ENCODE data around the gene MRTFB. TPM values are rescaled to one million over a fixed set of nuclear protein-coding genes. Genes with fewer than 3 reads are reported as not detected.

MRTFB gene
- total and polyA plus RNA-seq, 2 donors (not counting 1 experiment from before 2014, with no cell fraction given): 8.8 to 9.8 TPM

DNA sequence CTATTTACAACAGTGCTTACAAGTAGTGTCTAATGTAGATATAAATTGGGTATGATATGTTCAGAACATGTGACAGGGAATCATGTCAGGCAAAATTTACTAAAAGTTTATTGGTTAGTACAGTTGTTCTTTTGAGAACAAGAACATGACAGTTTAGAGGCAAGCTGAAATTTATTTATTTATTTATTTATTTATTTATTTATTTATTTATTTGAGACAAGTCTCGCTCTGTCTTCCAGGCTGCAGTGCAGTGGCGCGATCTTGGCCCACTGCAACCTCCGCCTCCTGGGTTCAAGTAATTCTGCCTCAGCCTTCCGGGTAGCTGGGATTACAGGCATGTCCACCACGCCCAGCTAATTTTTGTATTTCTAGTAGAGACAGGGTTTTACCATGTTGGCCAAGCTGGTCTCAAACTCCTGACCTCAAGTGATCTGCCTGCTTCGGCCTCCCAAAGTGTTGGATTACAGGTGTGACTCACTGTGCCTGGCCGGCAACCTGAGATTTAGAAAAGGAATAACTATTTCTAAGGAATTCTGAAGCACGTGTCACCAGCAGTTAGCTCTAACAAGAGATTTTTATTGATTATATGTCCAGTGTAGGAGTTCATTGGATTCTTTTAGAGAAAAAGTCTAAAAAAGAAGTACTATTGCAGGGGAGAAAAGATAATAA is 24.9 kb downstream of the MRTFB start:
- Histone ChIP-seq H3K79me2 (ENCODE audit: control insufficient read depth, insufficient read depth, low read length) (no peaks in the 10 kb centered on the region), H3K9me3 (ENCODE audit: control insufficient read depth, insufficient read depth, low read depth, low read length) (no peaks in the 10 kb centered on the region), H4K20me1 (ENCODE audit: control insufficient read depth, extremely low read depth, insufficient read depth, low read length) (no peaks in the 10 kb centered on the region)

GRCh38 chr16:14097182-14097959 is 26.3 kb downstream of the MRTFB start:
- no peak for DNase-seq (ENCODE audit: low read depth in 2 of 2)
- H3K9ac ChIP-seq (ENCODE audit: insufficient read depth, low read length): no peak overlapping the region
- TF ChIP-seq EZH2 (IDR thresholded peaks at IDR 0.05; ENCODE audit: low read length, missing control alignments): no peak
- TF ChIP-seq, protein P1, sequence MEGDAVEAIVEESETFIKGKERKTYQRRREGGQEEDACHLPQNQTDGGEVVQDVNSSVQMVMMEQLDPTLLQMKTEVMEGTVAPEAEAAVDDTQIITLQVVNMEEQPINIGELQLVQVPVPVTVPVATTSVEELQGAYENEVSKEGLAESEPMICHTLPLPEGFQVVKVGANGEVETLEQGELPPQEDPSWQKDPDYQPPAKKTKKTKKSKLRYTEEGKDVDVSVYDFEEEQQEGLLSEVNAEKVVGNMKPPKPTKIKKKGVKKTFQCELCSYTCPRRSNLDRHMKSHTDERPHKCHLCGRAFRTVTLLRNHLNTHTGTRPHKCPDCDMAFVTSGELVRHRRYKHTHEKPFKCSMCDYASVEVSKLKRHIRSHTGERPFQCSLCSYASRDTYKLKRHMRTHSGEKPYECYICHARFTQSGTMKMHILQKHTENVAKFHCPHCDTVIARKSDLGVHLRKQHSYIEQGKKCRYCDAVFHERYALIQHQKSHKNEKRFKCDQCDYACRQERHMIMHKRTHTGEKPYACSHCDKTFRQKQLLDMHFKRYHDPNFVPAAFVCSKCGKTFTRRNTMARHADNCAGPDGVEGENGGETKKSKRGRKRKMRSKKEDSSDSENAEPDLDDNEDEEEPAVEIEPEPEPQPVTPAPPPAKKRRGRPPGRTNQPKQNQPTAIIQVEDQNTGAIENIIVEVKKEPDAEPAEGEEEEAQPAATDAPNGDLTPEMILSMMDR (conservative IDR thresholded peaks at IDR 0.05 in 1 of 2, IDR thresholded peaks at IDR 0.05 in 1 of 2; ENCODE audit: low read depth in 1 of 2, low read length in 2 of 2): no peak
- H3K4me2 ChIP-seq (ENCODE audit: extremely low read depth, insufficient read depth, low read length): no peak overlapping the region
- no peak overlapping the region for H3K4me3 ChIP-seq (replicated peaks in 1 of 4; ENCODE audit: control extremely low read depth in 1 of 4, insufficient read depth in 1 of 4, low read depth in 3 of 4, low read length in 4 of 4)
- H2AFZ ChIP-seq (ENCODE audit: low read length): no peak overlapping the region
- H4K20me1 ChIP-seq (ENCODE audit: control insufficient read depth, extremely low read depth, insufficient read depth, low read length): no peaks in the 10 kb centered on the region
- H3K4me1 ChIP-seq (ENCODE audit: control insufficient read depth, extremely low read depth, insufficient read depth, low read length): no peaks in the 10 kb centered on the region
- no peaks in the 10 kb centered on the region for H3K79me2 ChIP-seq (ENCODE audit: control insufficient read depth, insufficient read depth, low read length)
- H3K27me3 ChIP-seq (ENCODE audit: control insufficient read depth, insufficient read depth, low read length): no peaks in the 10 kb centered on the region
- no peak overlapping the region for H3K27ac ChIP-seq (ENCODE audit: insufficient read depth, low read length)
- H3K36me3 ChIP-seq (ENCODE audit: control insufficient read depth, insufficient read depth, low read length): no peaks in the 10 kb centered on the region
- H3K9me3 ChIP-seq (ENCODE audit: control insufficient read depth, insufficient read depth, low read depth, low read length): no peaks in the 10 kb centered on the region

More for the DNA sequence above, 24.9 kb downstream of the MRTFB start:
- Histone ChIP-seq H3K4me2 (ENCODE audit: extremely low read depth, insufficient read depth, low read length) (no peak overlapping the region), H2AFZ (ENCODE audit: low read length) (no peak overlapping the region), H3K4me3 (replicated peaks in 1 of 4; ENCODE audit: control extremely low read depth in 1 of 4, insufficient read depth in 1 of 4, low read depth in 3 of 4, low read length in 4 of 4) (no peak overlapping the region), H3K9ac (ENCODE audit: insufficient read depth, low read length) (no peak overlapping the region), H3K36me3 (ENCODE audit: control insufficient read depth, insufficient read depth, low read length) (no peaks in the 10 kb centered on the region), H3K4me1 (ENCODE audit: control insufficient read depth, extremely low read depth, insufficient read depth, low read length) (no peaks in the 10 kb centered on the region), H3K27ac (ENCODE audit: insufficient read depth, low read length) (no peak overlapping the region), H3K27me3 (ENCODE audit: control insufficient read depth, insufficient read depth, low read length) (no peaks in the 10 kb centered on the region)
- no peak for TF ChIP-seq EZH2 (IDR thresholded peaks at IDR 0.05; ENCODE audit: low read length, missing control alignments)
- TF ChIP-seq, protein P1 (conservative IDR thresholded peaks at IDR 0.05 in 1 of 2, IDR thresholded peaks at IDR 0.05 in 1 of 2; ENCODE audit: low read depth in 1 of 2, low read length in 2 of 2): no peak
- DNase-seq (ENCODE audit: low read depth in 2 of 2): peak in 1 of 2 donors; percentile 64

GRCh38 chr16:14098081-14098480 is 27.0 kb downstream of the MRTFB start:
- no peak overlapping the region for H3K9ac ChIP-seq (ENCODE audit: insufficient read depth, low read length)
- H3K9me3 ChIP-seq (ENCODE audit: control insufficient read depth, insufficient read depth, low read depth, low read length): no peaks in the 10 kb centered on the region

More at GRCh38 chr16:14098081-14098480, 27.0 kb downstream of the MRTFB start:
- no peaks in the 10 kb centered on the region for H4K20me1 ChIP-seq (ENCODE audit: control insufficient read depth, extremely low read depth, insufficient read depth, low read length)
- no peak overlapping the region for H3K27ac ChIP-seq (ENCODE audit: insufficient read depth, low read length)
- no peak overlapping the region for H3K4me2 ChIP-seq (ENCODE audit: extremely low read depth, insufficient read depth, low read length)
- H3K27me3 ChIP-seq (ENCODE audit: control insufficient read depth, insufficient read depth, low read length): no peaks in the 10 kb centered on the region
- H3K4me3 ChIP-seq (replicated peaks in 1 of 4; ENCODE audit: control extremely low read depth in 1 of 4, insufficient read depth in 1 of 4, low read depth in 3 of 4, low read length in 4 of 4): no peak overlapping the region
- H3K36me3 ChIP-seq (ENCODE audit: control insufficient read depth, insufficient read depth, low read length): no peaks in the 10 kb centered on the region
- TF ChIP-seq, protein P1 (conservative IDR thresholded peaks at IDR 0.05 in 1 of 2, IDR thresholded peaks at IDR 0.05 in 1 of 2; ENCODE audit: low read depth in 1 of 2, low read length in 2 of 2): no peak
- TF ChIP-seq EZH2 (IDR thresholded peaks at IDR 0.05; ENCODE audit: low read length, missing control alignments): no peak
- no peak overlapping the region for H2AFZ ChIP-seq (ENCODE audit: low read length)
- DNase-seq (ENCODE audit: low read depth in 2 of 2): peak in 1 of 2 donors; percentile 69
- no peaks in the 10 kb centered on the region for H3K4me1 ChIP-seq (ENCODE audit: control insufficient read depth, extremely low read depth, insufficient read depth, low read length)
- H3K79me2 ChIP-seq (ENCODE audit: control insufficient read depth, insufficient read depth, low read length): no peaks in the 10 kb centered on the region

All from fibroblast of lung (primary cell).